Measurements from ENCODE around the gene TEX53. TPM values are rescaled to one million over a fixed set of nuclear protein-coding genes. Genes with fewer than 3 reads are reported as not detected.

TEX53 gene
- total and polyA plus RNA-seq, 2 donors (not counting 1 experiment from before 2014, with no cell fraction given) = not detected

DNA sequence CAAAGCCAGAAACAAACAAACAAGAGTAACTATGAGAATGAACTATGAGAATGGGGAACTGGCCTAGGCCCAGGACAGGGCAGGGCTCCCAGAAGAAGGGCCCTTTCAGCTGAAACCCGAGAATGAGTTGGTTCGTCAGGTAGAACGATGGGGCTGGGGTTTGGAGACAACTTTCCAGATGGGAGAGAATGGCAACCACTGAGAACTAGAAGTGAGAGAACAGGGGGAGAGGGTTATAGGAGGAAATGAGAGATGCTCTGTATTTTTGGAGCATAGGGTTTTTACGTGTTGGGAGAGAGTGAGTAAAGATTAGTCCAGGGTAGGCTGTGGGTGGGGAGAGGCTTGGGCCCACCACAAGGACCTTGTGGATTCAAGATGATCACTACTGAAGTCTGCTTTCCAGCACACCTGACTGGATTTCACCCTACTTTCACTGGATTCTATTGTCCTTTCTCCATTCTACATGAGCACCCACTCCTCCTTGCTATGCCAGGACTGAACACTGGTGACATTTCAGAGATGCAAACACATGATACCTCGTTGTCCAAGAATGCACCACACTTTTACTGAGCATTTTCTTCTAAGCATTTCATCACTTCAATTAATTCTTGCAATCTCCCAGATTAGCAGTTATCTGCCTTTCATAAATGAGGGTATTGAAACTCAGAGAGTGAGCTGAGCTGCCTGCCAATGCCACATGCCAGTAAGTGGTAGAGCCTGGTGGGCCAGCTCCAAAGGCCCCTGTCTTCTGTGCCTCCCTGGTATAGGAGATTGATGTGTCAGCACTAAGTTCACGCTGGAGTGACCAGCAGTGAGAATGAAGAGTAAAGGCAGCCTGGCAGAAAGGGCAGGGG is 49.7 kb downstream of the TEX53 start:
- intact Hi-C loops (cut with micrococcal nuclease) = no loop called here
- Histone ChIP-seq H3K27ac (ENCODE audit: low read length in 2 of 2) (peak overlapping the region in 1 of 2 donors; percentile 60), H3K79me2 (ENCODE audit: control insufficient read depth, insufficient read depth, low read length) (peaks cover 76% of the 10 kb centered on the region), H3K27me3 (replicated peaks in 1 of 4; ENCODE audit: control extremely low read depth in 1 of 4, control insufficient read depth in 3 of 4, insufficient read depth in 4 of 4, low read length in 3 of 4) (no peaks in the 10 kb centered on the region), H3K9me3 (ENCODE audit: control extremely low read depth in 1 of 3, control insufficient read depth in 2 of 3, insufficient read depth in 1 of 3, low read length in 2 of 3) (no peaks in the 10 kb centered on the region), H3K36me3 (replicated peaks in 1 of 2; ENCODE audit: control extremely low read depth in 1 of 2, control insufficient read depth in 1 of 2, extremely low read depth in 1 of 2, insufficient read depth in 2 of 2, low read length in 1 of 2) (no peaks in the 10 kb centered on the region), H4K20me1 (ENCODE audit: control insufficient read depth, insufficient read depth, low read length, poor library complexity, severe bottlenecking) (no peaks in the 10 kb centered on the region), H3K9ac (ENCODE audit: low read length) (no peak overlapping the region), H3K4me3 (ENCODE audit: control extremely low read depth in 1 of 5, extremely low read depth in 1 of 5, insufficient read depth in 1 of 5, low read depth in 2 of 5, low read length in 4 of 5) (no peak overlapping the region), H3K4me1 (ENCODE audit: control insufficient read depth in 2 of 2, insufficient read depth in 2 of 2, low read length in 2 of 2) (peaks cover 50 to 59% of the 10 kb centered on the region in 2 donors), H2AFZ (ENCODE audit: insufficient read depth, low read depth, low read length, poor library complexity, severe bottlenecking) (peak overlapping the region; percentile 52), H3K4me2 (replicated peaks; ENCODE audit: low read depth, low read length, poor library complexity, severe bottlenecking) (peak overlapping the region; percentile 39)
- no peak for TF ChIP-seq EZH2 (IDR thresholded peaks at IDR 0.05; ENCODE audit: borderline replicate concordance, insufficient read depth, low read depth, low read length, poor library complexity, severe bottlenecking)
- TF ChIP-seq, protein P1, sequence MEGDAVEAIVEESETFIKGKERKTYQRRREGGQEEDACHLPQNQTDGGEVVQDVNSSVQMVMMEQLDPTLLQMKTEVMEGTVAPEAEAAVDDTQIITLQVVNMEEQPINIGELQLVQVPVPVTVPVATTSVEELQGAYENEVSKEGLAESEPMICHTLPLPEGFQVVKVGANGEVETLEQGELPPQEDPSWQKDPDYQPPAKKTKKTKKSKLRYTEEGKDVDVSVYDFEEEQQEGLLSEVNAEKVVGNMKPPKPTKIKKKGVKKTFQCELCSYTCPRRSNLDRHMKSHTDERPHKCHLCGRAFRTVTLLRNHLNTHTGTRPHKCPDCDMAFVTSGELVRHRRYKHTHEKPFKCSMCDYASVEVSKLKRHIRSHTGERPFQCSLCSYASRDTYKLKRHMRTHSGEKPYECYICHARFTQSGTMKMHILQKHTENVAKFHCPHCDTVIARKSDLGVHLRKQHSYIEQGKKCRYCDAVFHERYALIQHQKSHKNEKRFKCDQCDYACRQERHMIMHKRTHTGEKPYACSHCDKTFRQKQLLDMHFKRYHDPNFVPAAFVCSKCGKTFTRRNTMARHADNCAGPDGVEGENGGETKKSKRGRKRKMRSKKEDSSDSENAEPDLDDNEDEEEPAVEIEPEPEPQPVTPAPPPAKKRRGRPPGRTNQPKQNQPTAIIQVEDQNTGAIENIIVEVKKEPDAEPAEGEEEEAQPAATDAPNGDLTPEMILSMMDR (IDR thresholded peaks at IDR 0.05) = no peak
- no peaks in the 10 kb centered on the region for H3K9me3 Mint-ChIP-seq (ENCODE audit: insufficient read depth)
- CTCF ChIA-PET = interaction anchor here (0.9 to 1.5 kb wide), 3 partner anchors 11 to 45 kb away, joined by 3 to 6 read pairs (median 4); no protein-coding TSS in a partner anchor
- H3K27ac Mint-ChIP-seq = peak overlapping the region; percentile 89
- peaks cover 61% of the 10 kb centered on the region for H3K4me1 Mint-ChIP-seq
- ATAC-seq (ENCODE audit: low read depth) (no peak), DNase-seq (no peak)
- POLR2A ChIA-PET = interaction anchor here (0.5 kb wide), 1 partner anchor 20 kb away, joined by 4 read pairs; no protein-coding TSS in a partner anchor
- no peaks in the 10 kb centered on the region for H3K27me3 Mint-ChIP-seq
- 27% methylated on average over 5 of the region's 6 CpGs for WGBS (ENCODE audit: insufficient coverage)
- H3K4me3 Mint-ChIP-seq = peak overlapping the region; percentile 64
